GM13976 (cell line): ENCODE results near the gene NUDT17.
"Not testable (repeated sequence)": the region's sequence is repeated elsewhere in the genome, so short reads cannot be mapped to it uniquely, and the experiment has no call there.

Source experiments
- DNase-seq: peaks from one replicate; pipeline ENCODE4 v3.0.0; 2012; ENCODE audit warnings: low spot score
- in situ Hi-C: fragments of 300-500 bp; cut with MboI; formaldehyde crosslinking; loops from one replicate; pipeline ENCODE4 v1.12.0; 2022; ENCODE audit warnings: low sequenced_read_pairs, mixed read lengths, inconsistent platforms; ENCODE audit not compliant: unreplicated experiment
- TF ChIP-seq, protein P1 (sequence below): IDR thresholded peaks from 2 replicates; pipeline ENCODE4 v1.5.1; 2012; ENCODE audit warnings: borderline replicate concordance, mild to moderate bottlenecking; ENCODE audit not compliant: insufficient read depth; ENCODE audit errors: extremely low read depth, missing control alignments, control extremely low read depth

Gene NUDT17

GRCh38 chr1:145806844-145807243 lies 38.6 kb upstream of the NUDT17 start:
- in situ Hi-C loops = no loop called here
- TF ChIP-seq, protein P1, sequence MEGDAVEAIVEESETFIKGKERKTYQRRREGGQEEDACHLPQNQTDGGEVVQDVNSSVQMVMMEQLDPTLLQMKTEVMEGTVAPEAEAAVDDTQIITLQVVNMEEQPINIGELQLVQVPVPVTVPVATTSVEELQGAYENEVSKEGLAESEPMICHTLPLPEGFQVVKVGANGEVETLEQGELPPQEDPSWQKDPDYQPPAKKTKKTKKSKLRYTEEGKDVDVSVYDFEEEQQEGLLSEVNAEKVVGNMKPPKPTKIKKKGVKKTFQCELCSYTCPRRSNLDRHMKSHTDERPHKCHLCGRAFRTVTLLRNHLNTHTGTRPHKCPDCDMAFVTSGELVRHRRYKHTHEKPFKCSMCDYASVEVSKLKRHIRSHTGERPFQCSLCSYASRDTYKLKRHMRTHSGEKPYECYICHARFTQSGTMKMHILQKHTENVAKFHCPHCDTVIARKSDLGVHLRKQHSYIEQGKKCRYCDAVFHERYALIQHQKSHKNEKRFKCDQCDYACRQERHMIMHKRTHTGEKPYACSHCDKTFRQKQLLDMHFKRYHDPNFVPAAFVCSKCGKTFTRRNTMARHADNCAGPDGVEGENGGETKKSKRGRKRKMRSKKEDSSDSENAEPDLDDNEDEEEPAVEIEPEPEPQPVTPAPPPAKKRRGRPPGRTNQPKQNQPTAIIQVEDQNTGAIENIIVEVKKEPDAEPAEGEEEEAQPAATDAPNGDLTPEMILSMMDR = no peak

DNA sequence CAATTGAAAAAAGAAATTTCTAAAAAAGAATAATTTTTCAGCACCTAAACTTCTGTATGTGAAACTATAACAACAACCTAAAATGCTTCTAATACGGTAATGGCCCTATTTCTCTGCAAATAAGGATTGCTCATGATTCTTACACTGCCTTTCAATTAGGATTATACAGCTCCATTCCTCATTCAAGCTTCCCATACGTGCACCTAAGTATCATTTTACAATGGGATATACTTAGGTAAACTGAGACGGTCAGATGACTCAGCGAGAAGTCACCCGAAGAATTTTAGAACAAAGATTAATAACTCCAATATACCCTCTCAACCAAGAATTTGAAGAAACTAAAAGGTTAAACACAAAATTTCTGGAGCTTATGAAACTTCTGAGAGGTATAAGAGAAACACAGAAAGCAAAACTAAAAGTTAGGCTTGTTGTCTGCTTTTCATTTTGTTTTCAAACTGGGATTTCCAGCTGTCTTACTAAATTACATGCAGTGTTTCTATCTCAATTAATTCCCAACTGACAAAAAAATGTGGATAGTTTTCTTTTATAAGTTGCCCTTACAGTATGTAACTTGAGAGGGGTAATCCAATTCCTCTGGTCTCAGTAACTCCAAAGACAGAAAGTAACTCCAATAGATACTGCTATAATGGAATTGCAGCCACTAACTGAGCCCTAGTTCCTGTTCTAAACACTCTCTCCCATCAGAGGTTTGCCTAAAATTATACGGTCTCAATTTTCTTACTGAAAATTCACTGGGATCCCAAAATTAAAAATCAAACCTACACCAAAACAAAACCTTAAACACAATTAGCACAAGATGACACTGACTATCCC lies 32.2 kb upstream of the NUDT17 start:
- in situ Hi-C loops, DNase-seq: not testable (repeated sequence)

More at GRCh38 chr1:145806844-145807243, 38.6 kb upstream of the NUDT17 start:
- no peak for DNase-seq

DNA sequence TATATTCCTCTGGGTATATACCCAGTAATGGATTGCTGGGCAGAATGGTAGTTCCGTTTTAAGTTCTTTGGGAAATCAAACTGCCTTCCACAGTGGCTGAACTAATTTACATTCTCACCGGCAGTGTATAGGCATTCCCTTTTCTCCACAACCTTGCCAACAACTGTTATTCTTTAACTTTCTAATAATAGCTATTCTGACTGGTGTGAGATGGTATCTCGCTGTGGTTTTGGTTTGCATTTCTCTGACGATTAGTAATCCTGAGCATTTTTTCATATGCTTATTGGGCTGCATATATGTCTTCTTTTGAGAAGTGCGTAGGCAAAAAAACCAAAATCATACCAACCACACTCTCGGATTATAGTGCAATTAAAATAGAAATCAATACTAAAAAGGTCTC lies 27.3 kb upstream of the NUDT17 start:
- in situ Hi-C loops, DNase-seq: not testable (repeated sequence)

GRCh38 chr1:145822779-145823331 lies 22.6 kb upstream of the NUDT17 start:
- DNase-seq, in situ Hi-C loops: not testable (repeated sequence)

DNA sequence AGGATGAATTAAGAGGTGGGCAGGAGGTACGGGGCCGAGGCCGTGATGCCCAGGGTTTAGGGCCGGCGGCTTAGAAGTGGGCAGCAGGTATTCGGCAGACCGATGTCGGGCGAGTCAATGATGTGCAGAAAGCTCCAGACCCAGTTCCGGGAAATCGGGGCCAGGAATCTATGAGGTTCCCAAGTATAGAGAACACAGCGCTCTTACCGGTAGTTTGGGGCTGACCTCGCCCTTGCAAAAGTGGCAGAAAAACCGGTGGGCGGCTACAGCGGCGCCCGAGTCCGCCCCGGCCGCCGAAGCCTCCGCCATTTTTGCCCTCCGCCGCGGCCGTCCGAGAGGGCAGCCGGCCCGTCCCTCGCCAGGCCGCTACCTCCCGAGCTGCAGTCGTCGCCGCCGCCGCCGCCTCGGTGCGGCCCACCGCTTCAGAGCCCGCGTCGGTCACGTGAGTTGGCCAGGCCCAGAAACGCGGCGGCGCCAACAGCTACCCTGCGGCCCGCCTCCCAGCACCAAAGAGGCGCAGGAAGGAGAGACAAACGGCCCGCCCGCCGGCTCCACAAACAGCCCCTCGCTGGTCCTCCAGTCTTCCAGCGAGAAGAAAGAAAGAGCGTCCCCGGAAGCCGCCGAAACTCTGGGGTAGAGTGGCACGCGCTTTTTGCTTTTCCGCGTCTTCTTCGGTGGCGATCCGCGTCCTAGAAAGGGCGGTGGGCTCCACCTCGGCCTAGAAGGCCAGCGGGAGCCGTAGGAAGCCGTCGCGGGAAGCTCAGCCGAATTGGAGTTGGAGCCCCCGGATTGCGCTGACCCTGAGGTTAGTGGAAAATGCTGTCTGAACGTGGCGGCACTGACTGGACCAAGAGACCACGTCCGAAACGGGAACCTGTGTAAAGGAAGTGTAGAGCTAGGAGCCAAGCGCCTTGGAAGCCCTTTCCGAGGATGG lies 21.6 kb upstream of the NUDT17 start, which contains the start of the genes POLR3C and RNF115:
Gene POLR3C (plus strand): TSS at position 636 of the 934 bp plus-strand sequence. CDS start 1,577 bp downstream, outside the sequence.
Gene RNF115 (minus strand): TSS at position 531 of the 934 bp plus-strand sequence. CDS start 222 bp downstream, at position 309.
- TF ChIP-seq, protein P1 = no peak
- peak; percentile 90 for DNase-seq
- in situ Hi-C loops = no loop called here

DNA sequence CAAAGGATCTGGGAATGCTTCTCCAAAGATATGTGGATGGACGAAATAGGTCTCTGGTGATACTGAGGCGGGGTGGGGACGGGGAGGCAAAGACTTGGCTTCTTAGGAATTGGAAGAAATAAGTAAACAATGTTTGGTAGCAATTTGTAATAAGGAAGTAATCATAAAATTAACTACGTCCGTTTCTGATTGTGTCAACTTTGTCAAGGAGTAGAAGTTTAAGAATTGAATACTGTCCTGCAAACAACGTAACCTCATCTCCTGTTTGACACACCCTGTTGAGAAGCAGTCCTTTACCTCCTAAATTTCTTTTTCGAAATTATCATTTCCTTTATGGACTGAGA lies 21.0 kb upstream of the NUDT17 start:
- TF ChIP-seq, protein P1 = no peak
- in situ Hi-C loops = no loop called here
- DNase-seq = peak; percentile 35

GRCh38 chr1:145826030-145826429 lies 19.4 kb upstream of the NUDT17 start:
- TF ChIP-seq, protein P1 = no peak
- in situ Hi-C loops = loop anchor here (5.0 kb wide), 1 partner anchor 49 kb away; no protein-coding TSS in a partner anchor
- no peak for DNase-seq

- in situ Hi-C loops = loop anchor here (5.0 kb wide), 1 partner anchor 51 kb away; no protein-coding TSS in a partner anchor
- DNase-seq = no peak
- TF ChIP-seq, protein P1 = no peak
Measured at GRCh38 chr1:145827966-145828365, 17.5 kb upstream of the NUDT17 start.
